Measurements from ENCODE around the gene DHRSX. TPM values are rescaled to one million over a fixed set of nuclear protein-coding genes. Genes with fewer than 3 reads are reported as not detected.
A peak's percentile ranks its signal among the peaks of the same experiment; 100 is the strongest.

Gene DHRSX
- total and polyA plus RNA-seq, 2 of the 8 experiments (the other 6 are each of a cell fraction or from before 2014, with no cell fraction given), result 35.1 to 43.4 TPM

GRCh38 chrX:2451501-2452316 is 49.1 kb downstream of the DHRSX start:
- FAIRE-seq (peak; percentile 98), DNase-seq (ENCODE audit: low read depth in 1 of 2, low spot score in 2 of 2) (peak in 1 of 2 experiments; percentile 66)
- H3K79me2 ChIP-seq (ENCODE audit: control insufficient read depth in 1 of 2, insufficient read depth in 2 of 2, low read length in 2 of 2), result peaks cover 4 to 80% of the 10 kb centered on the region in 2 experiments; a peak in 3 of 4 replicates
- H2BK15ac ChIP-seq (ENCODE audit: low read length), result peak overlapping the region; percentile 76; the same call in 1 of the 2 replicates
- H3K14ac ChIP-seq (ENCODE audit: insufficient read length), result no peak overlapping the region
- H3K9me3 ChIP-seq (ENCODE audit: insufficient read depth in 2 of 2, low read depth in 1 of 2, low read length in 1 of 2), result peaks cover 5 to 6% of the 10 kb centered on the region in 2 experiments; a peak in 2 of 4 replicates
- H2AFZ ChIP-seq (ENCODE audit: low read length), result no peak overlapping the region
- H3K79me1 ChIP-seq (ENCODE audit: low read depth, low read length), result peaks cover 12% of the 10 kb centered on the region
- peak overlapping the region; percentile 55; the same call in 1 of the 2 replicates for H3K27ac ChIP-seq (ENCODE audit: low read depth, low read length)
- no peaks in the 10 kb centered on the region for H3K23me2 ChIP-seq (ENCODE audit: low read depth, low read length)
- peak overlapping the region; percentile 94; the same call in 1 of the 2 replicates for H2AK5ac ChIP-seq (ENCODE audit: low read depth, low read length)
- H3K4me3 ChIP-seq (ENCODE audit: extremely low read depth in 1 of 4, insufficient read depth in 2 of 4, low read depth in 3 of 4, low read length in 4 of 4), result no peak overlapping the region
- no peak overlapping the region; a peak in 1 of 7 replicates for H3K9ac ChIP-seq (replicated peaks in 1 of 4; ENCODE audit: extremely low read depth in 1 of 4, low read depth in 3 of 4, low read length in 3 of 4)
- H4K8ac ChIP-seq (ENCODE audit: extremely low read depth, insufficient read depth, low read length), result peak overlapping the region; percentile 58; the same call in 1 of the 2 replicates
- ChIA-PET POLR2A (ENCODE audit: partially characterized antibody) (no interaction called here), CTCF (ENCODE audit: partially characterized antibody) (no interaction called here)
- H4K20me1 ChIP-seq (replicated peaks in 1 of 2; ENCODE audit: control insufficient read depth in 1 of 2, insufficient read depth in 2 of 2, low read length in 2 of 2), result peaks cover 0 to 2% of the 10 kb centered on the region in 2 experiments
- no peak overlapping the region for H3K56ac ChIP-seq (replicated peaks; ENCODE audit: insufficient read length, low read depth, low read length)
- H3K27me3 ChIP-seq (replicated peaks in 1 of 4; ENCODE audit: control insufficient read depth in 3 of 4, extremely low read depth in 1 of 4, insufficient read depth in 3 of 4, low read length in 3 of 4), result no peaks in the 10 kb centered on the region
- peaks cover 0 to 4% (median 0%) of the 10 kb centered on the region in 4 experiments; a peak in 4 of 8 replicates for H3K36me3 ChIP-seq (ENCODE audit: control insufficient read depth in 2 of 4, insufficient read depth in 4 of 4, low read length in 3 of 4)
- WGBS, 2 experiments (ENCODE audit: extremely low coverage in 1 of 2, insufficient coverage in 1 of 2, insufficient read length in 1 of 2, insufficient replicate concordance in 2 of 2, low coverage in 1 of 2, low lambda C conversion rate in 2 of 2, missing lambda C conversion rate in 1 of 2), result 70% methylated on average over 25 of the region's 25 CpGs; no CpG with 5 or more reads in 1 of the 2 experiments
- peak overlapping the region; percentile 47 for H2BK120ac ChIP-seq (replicated peaks; ENCODE audit: low read depth, low read length)
- peak overlapping the region in 1 of 2 experiments; percentile 43; a peak in 2 of 4 replicates for H3K4me2 ChIP-seq (ENCODE audit: insufficient read depth in 1 of 2, low read depth in 2 of 2, low read length in 2 of 2)
- H2BK5ac ChIP-seq (ENCODE audit: low read depth, low read length), result peak overlapping the region; percentile 21
- H3K18ac ChIP-seq (ENCODE audit: extremely low read depth, low read length), result peak overlapping the region; percentile 52
- 0 out of 2 replicates have a peak overlapping the region, but pooled peaks have one; percentile 28 for H2BK20ac ChIP-seq (ENCODE audit: low read length)
- H2BK12ac ChIP-seq (ENCODE audit: low read depth, low read length), result peak overlapping the region; percentile 64
- peaks cover 0 to 11% (median 5%) of the 10 kb centered on the region in 4 experiments; a peak in 4 of 7 replicates for H3K4me1 ChIP-seq (replicated peaks in 1 of 4; ENCODE audit: control insufficient read depth in 3 of 4, insufficient read depth in 4 of 4, low read length in 3 of 4)
- no peak overlapping the region for H3K4ac ChIP-seq (replicated peaks; ENCODE audit: insufficient read length, low read depth, low read length)
- H4K91ac ChIP-seq (replicated peaks; ENCODE audit: insufficient read length, low read length), result peak overlapping the region; percentile 77
- no peak overlapping the region for H3K23ac ChIP-seq (ENCODE audit: insufficient read length)
- H4K5ac ChIP-seq (ENCODE audit: insufficient read length, low read depth, low read length), result peak overlapping the region; percentile 75
- no peak for TF ChIP-seq TBP (IDR thresholded peaks at IDR 0.05; ENCODE audit: low read depth, low read length)
- TF ChIP-seq CHD2 (IDR thresholded peaks at IDR 0.05; ENCODE audit: low read length), result no peak
- no peak for TF ChIP-seq POU5F1 (IDR thresholded peaks at IDR 0.05; ENCODE audit: low read depth, low read length)
- TF ChIP-seq TCF12 (IDR thresholded peaks at IDR 0.05; ENCODE audit: low read depth, low read length), result no peak
- no peak for TF ChIP-seq BACH1 (IDR thresholded peaks at IDR 0.05; ENCODE audit: low read length)
- TF ChIP-seq, protein P1, sequence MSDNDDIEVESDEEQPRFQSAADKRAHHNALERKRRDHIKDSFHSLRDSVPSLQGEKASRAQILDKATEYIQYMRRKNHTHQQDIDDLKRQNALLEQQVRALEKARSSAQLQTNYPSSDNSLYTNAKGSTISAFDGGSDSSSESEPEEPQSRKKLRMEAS (IDR thresholded peaks at IDR 0.05), result peak; percentile 75; the same call in 1 of the 2 replicates
- TF ChIP-seq, protein P2, sequence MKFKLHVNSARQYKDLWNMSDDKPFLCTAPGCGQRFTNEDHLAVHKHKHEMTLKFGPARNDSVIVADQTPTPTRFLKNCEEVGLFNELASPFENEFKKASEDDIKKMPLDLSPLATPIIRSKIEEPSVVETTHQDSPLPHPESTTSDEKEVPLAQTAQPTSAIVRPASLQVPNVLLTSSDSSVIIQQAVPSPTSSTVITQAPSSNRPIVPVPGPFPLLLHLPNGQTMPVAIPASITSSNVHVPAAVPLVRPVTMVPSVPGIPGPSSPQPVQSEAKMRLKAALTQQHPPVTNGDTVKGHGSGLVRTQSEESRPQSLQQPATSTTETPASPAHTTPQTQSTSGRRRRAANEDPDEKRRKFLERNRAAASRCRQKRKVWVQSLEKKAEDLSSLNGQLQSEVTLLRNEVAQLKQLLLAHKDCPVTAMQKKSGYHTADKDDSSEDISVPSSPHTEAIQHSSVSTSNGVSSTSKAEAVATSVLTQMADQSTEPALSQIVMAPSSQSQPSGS (IDR thresholded peaks at IDR 0.05; ENCODE audit: low read length), result no peak
- peak in 1 of 2 experiments; percentile 1; a peak in 1 of 4 replicates for TF ChIP-seq RAD21 (IDR thresholded peaks at IDR 0.05 in 1 of 2, conservative IDR thresholded peaks at IDR 0.05 in 1 of 2; ENCODE audit: low read depth in 2 of 2, low read length in 2 of 2)
- peak; percentile 81 for TF ChIP-seq TEAD4 (IDR thresholded peaks at IDR 0.05; ENCODE audit: low read depth, low read length)
